SK-N-SH treated with all-trans-retinoic acid at 6 μM for 48 hours (cell line): Measurements from ENCODE around the gene TFDP3.

Source experiments
- ATAC-seq: fragments of 200-7000 bp; cut with Tn5 transposase; 3 replicates; pipeline ENCODE4 v1.9.1; 2020; ENCODE audit warnings: mild to moderate bottlenecking, moderate library complexity
- ARNTL ChIP-seq: fragments of 450-650 bp; formaldehyde crosslinking; IDR thresholded peaks from 2 replicates; pipeline ENCODE4 v1.5.0; 2020; ENCODE audit warnings: low read depth, mild to moderate bottlenecking, moderate library complexity, borderline replicate concordance
- BACH2 ChIP-seq: fragments of 250-450 bp; sonication (Bioruptor Pico); IDR thresholded peaks from 2 replicates; pipeline ENCODE4 v1.9.0; 2021; ENCODE audit warnings: mild to moderate bottlenecking, borderline replicate concordance
- CSDC2 ChIP-seq: fragments of 250-450 bp; sonication (Bioruptor Pico); IDR thresholded peaks from 2 replicates; pipeline ENCODE4 v1.5.0; 2020; ENCODE audit warnings: mild to moderate bottlenecking, moderate library complexity
- CSRNP3 ChIP-seq: fragments of 250-450 bp; sonication (Bioruptor Pico); IDR thresholded peaks from 2 replicates; pipeline ENCODE4 v1.5.1; 2021; ENCODE audit warnings: mild to moderate bottlenecking, moderate library complexity
- GLIS3 ChIP-seq: fragments of 250-450 bp; sonication (Bioruptor Pico); IDR thresholded peaks from 2 replicates; pipeline ENCODE4 v1.5.0; 2020; ENCODE audit warnings: mild to moderate bottlenecking, moderate library complexity
- OSR1 ChIP-seq: fragments of 250-450 bp; sonication (Bioruptor Pico); IDR thresholded peaks from 2 replicates; pipeline ENCODE4 v1.8.0; 2022; ENCODE audit warnings: moderate library complexity, mild to moderate bottlenecking, inconsistent platforms
- PATZ1 ChIP-seq: fragments of 250-450 bp; sonication (Bioruptor Pico); IDR thresholded peaks from 2 replicates; pipeline ENCODE4 v1.8.0; 2020; ENCODE audit warnings: mild to moderate bottlenecking, moderate library complexity, borderline replicate concordance
- PPARA ChIP-seq: fragments of 250-450 bp; sonication (Bioruptor Pico); IDR thresholded peaks from 2 replicates; pipeline ENCODE4 v1.5.0; 2020; ENCODE audit warnings: mild to moderate bottlenecking, borderline replicate concordance
- SNAI2 ChIP-seq: fragments of 250-450 bp; sonication (Bioruptor Pico); IDR thresholded peaks from 2 replicates; pipeline ENCODE4 v1.5.0; 2020; ENCODE audit warnings: mild to moderate bottlenecking, moderate library complexity
- TCF4 ChIP-seq: fragments of 250-450 bp; sonication (Bioruptor Pico); IDR thresholded peaks from 2 replicates; pipeline ENCODE4 v1.8.0; 2021; ENCODE audit warnings: mild to moderate bottlenecking, moderate library complexity, borderline replicate concordance
- TOX ChIP-seq: fragments of 250-450 bp; sonication (Bioruptor Pico); IDR thresholded peaks from 2 replicates; pipeline ENCODE4 v1.8.0; 2021; ENCODE audit warnings: mild to moderate bottlenecking, moderate library complexity, borderline replicate concordance
- ZC3H10 ChIP-seq: fragments of 250-450 bp; sonication (Bioruptor Pico); IDR thresholded peaks from 2 replicates; pipeline ENCODE4 v1.5.1; 2021; ENCODE audit warnings: mild to moderate bottlenecking, moderate library complexity
- ZFP3 ChIP-seq: fragments of 250-450 bp; sonication (Bioruptor Pico); IDR thresholded peaks from 2 replicates; pipeline ENCODE4 v1.5.0; 2020; ENCODE audit warnings: mild to moderate bottlenecking, moderate library complexity
- ZNF8 ChIP-seq: fragments of 450-650 bp; formaldehyde crosslinking; IDR thresholded peaks from 2 replicates; pipeline ENCODE4 v1.5.0; 2020; ENCODE audit warnings: mild to moderate bottlenecking, moderate library complexity
- TF ChIP-seq, protein P1 (sequence below): fragments of 250-450 bp; sonication (Bioruptor Pico); IDR thresholded peaks from 2 replicates; pipeline ENCODE4 v1.5.1; 2020; ENCODE audit warnings: low read depth, mild to moderate bottlenecking, moderate library complexity
- TF ChIP-seq, protein P2 (sequence below): fragments of 250-450 bp; sonication (Bioruptor Pico); IDR thresholded peaks from 2 replicates; pipeline ENCODE4 v1.5.0; 2020; ENCODE audit warnings: mild to moderate bottlenecking, moderate library complexity

The TFDP3 gene

DNA sequence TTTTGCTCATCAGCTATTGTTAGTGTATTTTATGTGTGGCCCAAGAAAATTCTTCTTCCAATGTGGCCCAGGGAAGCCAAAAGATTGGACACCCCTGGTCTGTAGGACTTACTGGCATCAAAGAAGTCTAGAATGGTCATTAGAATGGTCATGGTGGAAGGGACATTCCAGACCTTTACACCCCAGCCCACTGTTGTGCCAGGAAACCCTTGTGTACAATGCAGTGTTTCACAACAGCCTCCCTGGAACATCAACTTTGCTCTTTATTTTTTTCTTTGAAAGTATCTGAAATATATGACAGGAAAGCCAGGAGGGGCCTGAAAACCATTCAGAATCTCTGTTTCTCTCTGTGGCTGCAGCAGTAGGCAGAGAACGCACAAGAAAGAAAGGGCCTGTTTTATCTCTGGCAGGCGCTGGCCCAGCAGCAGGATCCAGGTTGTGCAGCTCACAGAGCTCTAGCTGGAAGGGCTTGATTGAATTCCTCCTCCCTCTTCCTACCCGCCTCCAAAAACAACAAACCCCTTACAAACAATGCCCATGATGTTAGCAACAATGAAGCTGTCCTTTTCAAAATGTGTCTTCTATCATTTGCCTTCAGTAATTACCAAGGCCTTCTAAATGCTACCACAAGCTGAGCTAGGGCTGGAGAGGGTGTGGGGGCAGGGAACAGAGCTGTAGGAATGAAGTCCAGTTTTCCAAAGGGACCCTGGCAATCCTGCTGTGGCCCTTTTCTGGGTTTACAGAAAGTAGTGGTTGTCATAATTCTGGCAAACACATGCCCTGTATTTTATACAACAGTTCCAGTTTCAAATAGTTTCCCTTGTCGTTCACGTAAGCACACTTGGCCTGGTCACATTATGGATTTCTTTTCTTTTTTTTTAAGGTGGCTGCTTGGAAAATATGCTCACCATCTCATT lies 32.3 kb upstream of the TFDP3 start (continued):
- TF ChIP-seq, protein P1, sequence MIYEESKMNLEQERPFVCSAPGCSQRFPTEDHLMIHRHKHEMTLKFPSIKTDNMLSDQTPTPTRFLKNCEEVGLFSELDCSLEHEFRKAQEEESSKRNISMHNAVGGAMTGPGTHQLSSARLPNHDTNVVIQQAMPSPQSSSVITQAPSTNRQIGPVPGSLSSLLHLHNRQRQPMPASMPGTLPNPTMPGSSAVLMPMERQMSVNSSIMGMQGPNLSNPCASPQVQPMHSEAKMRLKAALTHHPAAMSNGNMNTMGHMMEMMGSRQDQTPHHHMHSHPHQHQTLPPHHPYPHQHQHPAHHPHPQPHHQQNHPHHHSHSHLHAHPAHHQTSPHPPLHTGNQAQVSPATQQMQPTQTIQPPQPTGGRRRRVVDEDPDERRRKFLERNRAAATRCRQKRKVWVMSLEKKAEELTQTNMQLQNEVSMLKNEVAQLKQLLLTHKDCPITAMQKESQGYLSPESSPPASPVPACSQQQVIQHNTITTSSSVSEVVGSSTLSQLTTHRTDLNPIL (CRISPR knock-in tag) = no peak
- TF ChIP-seq TOX (CRISPR knock-in tag) = no peak
- no peak for TF ChIP-seq SNAI2 (CRISPR knock-in tag)
- no peak for TF ChIP-seq TCF4 (CRISPR knock-in tag)
- no peak for TF ChIP-seq CSDC2 (CRISPR knock-in tag)

DNA sequence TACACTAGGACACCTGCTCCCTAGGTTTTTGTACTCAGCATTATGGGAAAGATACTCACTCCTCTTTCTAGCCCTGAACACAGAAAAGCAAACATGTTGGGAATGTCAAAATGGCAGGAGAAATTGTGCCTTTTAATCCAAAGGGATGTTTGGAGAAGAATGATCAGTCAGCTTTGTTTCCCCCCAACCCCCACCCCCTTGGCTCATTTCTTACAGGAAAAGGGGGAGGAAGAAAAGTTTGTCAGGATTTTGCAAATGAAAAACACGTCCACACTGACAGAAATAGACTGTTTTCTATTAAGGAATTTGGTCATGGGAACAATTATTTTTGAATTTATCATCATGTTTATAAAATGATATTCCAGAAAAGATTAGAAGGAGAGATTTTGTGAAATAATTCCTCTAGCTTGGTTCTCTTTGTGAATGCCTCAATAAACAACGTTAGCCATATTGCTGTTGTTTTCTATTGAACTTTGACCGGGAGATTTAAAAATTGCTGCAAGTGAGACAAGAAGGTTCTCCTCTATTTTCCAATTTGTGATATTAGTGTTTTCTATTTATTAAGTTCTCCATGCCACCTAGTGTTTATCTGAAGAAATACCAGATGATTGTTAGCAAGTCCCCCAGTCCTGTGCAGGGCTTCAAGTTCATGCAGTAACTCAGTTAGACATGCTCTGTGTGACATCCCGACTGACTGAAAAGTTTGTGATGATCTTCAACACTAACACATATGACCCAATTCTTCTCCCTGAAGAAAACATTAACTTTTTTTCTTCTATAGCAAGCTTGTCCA lies 31.3 kb upstream of the TFDP3 start:
- ATAC-seq = no peak
- TF ChIP-seq PATZ1 (CRISPR knock-in tag) (no peak), GLIS3 (CRISPR knock-in tag) (no peak), OSR1 (no peak), SNAI2 (CRISPR knock-in tag) (no peak), ARNTL (no peak), ZC3H10 (CRISPR knock-in tag) (no peak), ZFP3 (CRISPR knock-in tag) (no peak), CSRNP3 (no peak), BACH2 (no peak), TCF4 (CRISPR knock-in tag) (no peak), ZNF8 (CRISPR knock-in tag) (no peak)
- TF ChIP-seq, protein P2, sequence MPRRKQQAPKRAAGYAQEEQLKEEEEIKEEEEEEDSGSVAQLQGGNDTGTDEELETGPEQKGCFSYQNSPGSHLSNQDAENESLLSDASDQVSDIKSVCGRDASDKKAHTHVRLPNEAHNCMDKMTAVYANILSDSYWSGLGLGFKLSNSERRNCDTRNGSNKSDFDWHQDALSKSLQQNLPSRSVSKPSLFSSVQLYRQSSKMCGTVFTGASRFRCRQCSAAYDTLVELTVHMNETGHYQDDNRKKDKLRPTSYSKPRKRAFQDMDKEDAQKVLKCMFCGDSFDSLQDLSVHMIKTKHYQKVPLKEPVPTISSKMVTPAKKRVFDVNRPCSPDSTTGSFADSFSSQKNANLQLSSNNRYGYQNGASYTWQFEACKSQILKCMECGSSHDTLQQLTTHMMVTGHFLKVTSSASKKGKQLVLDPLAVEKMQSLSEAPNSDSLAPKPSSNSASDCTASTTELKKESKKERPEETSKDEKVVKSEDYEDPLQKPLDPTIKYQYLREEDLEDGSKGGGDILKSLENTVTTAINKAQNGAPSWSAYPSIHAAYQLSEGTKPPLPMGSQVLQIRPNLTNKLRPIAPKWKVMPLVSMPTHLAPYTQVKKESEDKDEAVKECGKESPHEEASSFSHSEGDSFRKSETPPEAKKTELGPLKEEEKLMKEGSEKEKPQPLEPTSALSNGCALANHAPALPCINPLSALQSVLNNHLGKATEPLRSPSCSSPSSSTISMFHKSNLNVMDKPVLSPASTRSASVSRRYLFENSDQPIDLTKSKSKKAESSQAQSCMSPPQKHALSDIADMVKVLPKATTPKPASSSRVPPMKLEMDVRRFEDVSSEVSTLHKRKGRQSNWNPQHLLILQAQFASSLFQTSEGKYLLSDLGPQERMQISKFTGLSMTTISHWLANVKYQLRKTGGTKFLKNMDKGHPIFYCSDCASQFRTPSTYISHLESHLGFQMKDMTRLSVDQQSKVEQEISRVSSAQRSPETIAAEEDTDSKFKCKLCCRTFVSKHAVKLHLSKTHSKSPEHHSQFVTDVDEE (CRISPR knock-in tag) = no peak

GRCh38 chrX:133248177-133248576 lies 30.0 kb upstream of the TFDP3 start:
- TF ChIP-seq ZFP3 (CRISPR knock-in tag) = no peak
- TF ChIP-seq ZC3H10 (CRISPR knock-in tag) = no peak
- no peak for TF ChIP-seq TOX (CRISPR knock-in tag)
- TF ChIP-seq BACH2 = no peak
- TF ChIP-seq SNAI2 (CRISPR knock-in tag) = no peak
- no peak for TF ChIP-seq PPARA (CRISPR knock-in tag)
- TF ChIP-seq CSRNP3 = no peak
- TF ChIP-seq, protein P2 (CRISPR knock-in tag) = no peak
- ATAC-seq = no peak
